ENCODE data around the gene CCDC194.

CCDC194 gene

GRCh38 chr19:17429641-17430113 is 35.7 kb upstream of the CCDC194 start:
- TF ChIP-seq, protein P1, sequence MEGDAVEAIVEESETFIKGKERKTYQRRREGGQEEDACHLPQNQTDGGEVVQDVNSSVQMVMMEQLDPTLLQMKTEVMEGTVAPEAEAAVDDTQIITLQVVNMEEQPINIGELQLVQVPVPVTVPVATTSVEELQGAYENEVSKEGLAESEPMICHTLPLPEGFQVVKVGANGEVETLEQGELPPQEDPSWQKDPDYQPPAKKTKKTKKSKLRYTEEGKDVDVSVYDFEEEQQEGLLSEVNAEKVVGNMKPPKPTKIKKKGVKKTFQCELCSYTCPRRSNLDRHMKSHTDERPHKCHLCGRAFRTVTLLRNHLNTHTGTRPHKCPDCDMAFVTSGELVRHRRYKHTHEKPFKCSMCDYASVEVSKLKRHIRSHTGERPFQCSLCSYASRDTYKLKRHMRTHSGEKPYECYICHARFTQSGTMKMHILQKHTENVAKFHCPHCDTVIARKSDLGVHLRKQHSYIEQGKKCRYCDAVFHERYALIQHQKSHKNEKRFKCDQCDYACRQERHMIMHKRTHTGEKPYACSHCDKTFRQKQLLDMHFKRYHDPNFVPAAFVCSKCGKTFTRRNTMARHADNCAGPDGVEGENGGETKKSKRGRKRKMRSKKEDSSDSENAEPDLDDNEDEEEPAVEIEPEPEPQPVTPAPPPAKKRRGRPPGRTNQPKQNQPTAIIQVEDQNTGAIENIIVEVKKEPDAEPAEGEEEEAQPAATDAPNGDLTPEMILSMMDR (IDR thresholded peaks at IDR 0.05; ENCODE audit: low read depth, low read length) = no peak
- H3K4me3 ChIP-seq (ENCODE audit: low read depth, low read length) = no peak overlapping the region

DNA sequence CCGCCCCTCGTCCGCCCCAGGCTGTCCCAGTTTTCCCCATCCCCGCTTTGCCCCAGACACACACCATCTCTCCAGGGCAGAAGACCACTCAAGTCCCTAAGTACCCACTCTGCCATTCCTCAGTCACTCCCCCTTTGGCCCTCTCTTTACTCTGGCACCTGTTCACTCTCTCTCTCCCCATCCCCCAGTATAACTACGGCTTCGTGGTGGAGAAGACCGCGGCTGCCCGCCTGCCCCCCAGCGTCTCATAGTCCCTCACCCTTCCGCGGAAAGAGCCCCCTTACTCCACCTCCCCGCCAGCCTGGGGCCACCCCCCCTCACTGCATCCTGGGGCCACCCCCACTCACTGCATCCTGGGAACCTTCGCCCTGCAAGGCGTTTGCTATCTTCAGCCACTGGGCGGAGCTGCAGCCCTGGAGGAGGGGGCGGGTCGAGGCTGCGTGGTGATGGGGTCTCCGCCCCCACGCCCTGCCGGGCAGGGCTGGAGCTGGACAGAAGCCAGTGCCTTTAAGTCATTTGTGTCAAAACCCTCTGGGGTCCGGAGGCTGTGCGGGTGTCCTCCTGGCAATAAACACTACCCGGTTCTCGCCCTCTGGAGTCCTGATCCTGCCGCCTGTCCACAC is 30.9 kb upstream of the CCDC194 start:
- no peak overlapping the region for H3K4me3 ChIP-seq (ENCODE audit: low read depth, low read length)
- TF ChIP-seq, protein P1 (IDR thresholded peaks at IDR 0.05; ENCODE audit: low read depth, low read length) = peak; percentile 33

- TF ChIP-seq, protein P1 (IDR thresholded peaks at IDR 0.05; ENCODE audit: low read depth, low read length) = no peak
- H3K4me3 ChIP-seq (ENCODE audit: low read depth, low read length) = no peak overlapping the region
These were observed 29.6 kb upstream of the CCDC194 start for GRCh38 chr19:17423429-17424208.

- H3K4me3 ChIP-seq (ENCODE audit: low read depth, low read length) = no peak overlapping the region
- TF ChIP-seq, protein P1 (IDR thresholded peaks at IDR 0.05; ENCODE audit: low read depth, low read length) = no peak
These were observed 27.9 kb upstream of the CCDC194 start for GRCh38 chr19:17421942-17422341.

GRCh38 chr19:17420475-17420924 is 26.5 kb upstream of the CCDC194 start:
- peak overlapping the region; percentile 76 for H3K4me3 ChIP-seq (ENCODE audit: low read depth, low read length)
- TF ChIP-seq, protein P1 (IDR thresholded peaks at IDR 0.05; ENCODE audit: low read depth, low read length) = no peak

GRCh38 chr19:17419621-17420474 is 25.9 kb upstream of the CCDC194 start, which contains the start of gene MVB12A:
TSS of gene MVB12A (plus strand) at chr19:17420047. CDS start at chr19:17420136, 89 bp downstream.
- TF ChIP-seq, protein P1 (IDR thresholded peaks at IDR 0.05; ENCODE audit: low read depth, low read length) = no peak
- H3K4me3 ChIP-seq (ENCODE audit: low read depth, low read length) = peak within 1 kb of the TSS; percentile 76

All from WI38 (cell line).